Measurements from ENCODE around the gene ERAP2.

Gene ERAP2

DNA sequence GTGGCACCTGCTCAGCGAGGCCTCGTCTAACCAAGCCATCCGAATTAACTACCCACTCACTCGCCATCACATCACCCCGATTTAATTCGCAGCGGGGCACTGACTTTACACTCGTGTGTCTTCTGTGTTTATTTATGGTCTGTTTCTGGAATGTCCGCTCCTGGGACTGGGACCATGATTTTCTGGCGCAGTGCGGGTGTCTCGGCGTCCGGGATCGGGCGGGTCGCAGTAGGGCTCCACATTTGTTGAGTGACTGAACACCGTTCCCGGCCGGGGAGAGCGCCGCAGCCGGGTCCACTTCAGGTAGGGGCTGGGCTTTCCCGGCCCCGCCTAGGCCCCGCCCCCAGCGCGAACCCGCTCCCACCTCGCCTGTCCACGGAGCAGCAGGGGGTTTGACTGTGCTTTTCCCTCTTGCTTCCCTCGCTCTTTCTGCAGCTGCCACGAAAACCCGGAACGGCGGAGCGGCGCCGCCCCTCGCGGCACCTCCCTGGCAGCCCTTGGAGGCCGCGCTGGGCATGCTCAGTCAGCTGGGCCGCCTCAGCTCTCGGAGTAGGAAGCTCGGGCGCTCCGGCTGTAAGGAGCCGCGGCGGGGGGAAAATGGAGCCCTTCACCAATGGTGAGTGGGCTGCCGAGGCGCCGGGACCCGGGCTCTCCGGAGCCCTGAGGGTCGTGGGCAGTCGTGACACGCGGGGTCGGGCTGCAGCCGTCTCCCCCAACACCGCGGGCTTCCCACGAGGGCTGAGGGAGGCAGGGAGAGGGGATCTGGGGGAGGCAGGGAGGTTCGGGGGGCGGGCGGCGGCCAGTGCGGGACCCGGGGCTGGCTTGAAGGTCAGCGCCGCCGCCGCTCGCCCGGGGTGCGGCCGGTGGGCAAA lies 59.5 kb downstream of the ERAP2 start, which contains the start of gene LNPEP:
Gene LNPEP, plus strand, starts transcription at position 522 of the 872 bp plus-strand sequence. Its CDS starts 76 bp downstream, at position 598.
- peak; percentile 91 for DNase-seq

DNA sequence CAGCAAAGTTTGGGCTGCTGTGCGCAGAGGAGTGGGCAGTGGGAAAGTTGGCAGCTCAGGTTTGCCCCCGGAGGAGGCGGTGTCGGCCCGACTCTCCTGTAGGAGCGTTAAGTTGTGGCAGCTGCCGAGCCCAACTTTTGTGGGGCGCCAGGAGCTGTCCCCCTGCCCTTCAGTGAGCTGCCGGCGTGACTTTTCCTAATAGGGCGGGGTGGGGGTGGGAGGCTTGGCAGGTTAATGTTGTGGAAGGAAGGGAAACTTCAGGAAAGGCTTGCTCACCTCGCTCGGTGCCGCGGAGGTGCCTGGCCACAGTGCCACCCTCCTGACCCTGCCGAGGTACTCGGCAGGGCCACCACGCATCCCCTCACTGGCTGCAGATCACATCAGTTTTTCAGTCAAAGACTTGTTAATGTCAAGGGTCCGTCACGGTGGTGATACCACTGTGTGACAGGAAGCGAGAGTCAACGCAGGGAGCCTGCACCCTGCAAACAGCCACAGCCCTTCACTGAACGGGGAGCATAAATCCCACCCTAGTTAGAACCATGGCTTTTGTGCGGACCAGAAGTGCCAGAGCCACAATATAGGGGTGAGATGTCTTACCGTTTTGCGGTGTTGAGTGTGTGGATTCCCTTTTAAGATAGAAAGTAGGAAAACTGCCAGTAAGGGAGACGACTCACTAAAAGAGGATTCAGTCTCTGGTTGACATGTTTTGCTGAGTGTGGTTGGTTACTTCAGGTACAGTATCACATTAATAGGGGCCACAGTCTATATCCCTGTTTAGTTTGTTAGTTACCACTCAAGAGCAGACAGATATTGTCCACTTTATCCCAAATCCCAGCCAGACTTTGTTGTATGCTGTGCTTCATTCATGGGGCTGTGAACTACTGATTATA lies 60.4 kb downstream of the ERAP2 start:
- peak; percentile 29 for DNase-seq

DNA sequence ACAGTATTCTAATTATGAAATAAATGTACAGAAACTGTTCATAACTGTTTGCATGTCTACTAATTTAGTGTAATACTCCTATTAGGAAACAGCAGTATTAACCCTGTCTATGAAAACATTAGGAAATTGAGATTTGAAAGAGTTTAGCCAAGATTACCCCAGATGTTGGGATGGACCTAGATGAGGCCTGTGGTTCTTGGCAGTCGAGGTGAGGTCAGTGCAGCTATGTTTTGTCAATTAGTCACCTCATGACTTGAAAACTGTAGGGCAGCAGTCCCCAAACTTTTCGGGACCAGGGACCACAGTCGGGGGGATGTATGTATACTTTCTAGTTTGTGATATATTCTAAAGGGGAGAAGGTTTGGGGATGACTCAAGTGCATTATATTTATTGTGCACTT lies 64.3 kb downstream of the ERAP2 start:
- no peak for DNase-seq

DNA sequence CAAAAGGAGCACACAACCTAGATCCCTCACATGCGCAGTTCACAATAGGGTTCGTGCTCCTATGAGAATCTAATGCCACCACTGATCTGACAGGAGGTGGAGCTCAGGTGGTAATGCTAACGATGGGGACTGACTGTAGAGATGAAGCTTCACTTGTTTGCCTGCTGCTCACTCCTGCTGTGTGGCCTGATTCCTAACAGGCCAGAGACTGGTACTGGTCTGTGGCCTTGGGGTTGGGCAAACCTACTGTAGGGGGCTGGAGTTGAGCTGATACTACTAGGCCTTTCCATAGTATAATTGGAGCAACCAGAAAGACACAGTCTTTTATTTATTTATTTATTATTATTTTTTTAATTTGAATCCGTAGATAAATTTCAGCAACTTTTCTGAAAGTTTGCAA lies 64.8 kb downstream of the ERAP2 start:
- DNase-seq, result no peak

DNA sequence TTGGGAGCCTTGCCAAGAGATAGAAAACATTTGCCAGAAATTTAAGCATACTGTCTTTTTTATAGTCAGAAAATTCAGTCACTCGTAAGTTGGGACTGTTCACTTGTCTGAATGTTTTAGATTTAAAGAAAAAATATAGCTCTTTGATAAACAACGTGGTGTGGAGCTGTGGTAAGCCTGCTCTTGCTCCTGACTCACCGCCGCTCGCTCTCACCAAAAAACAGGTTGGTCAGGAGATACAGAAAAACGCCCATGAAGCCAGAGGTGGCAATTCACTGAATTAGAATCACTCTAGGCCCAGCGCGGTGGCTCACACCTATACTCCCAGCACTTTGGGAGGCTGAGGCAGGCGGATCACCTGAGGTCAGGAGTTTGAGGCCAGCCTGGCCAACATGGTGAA lies 65.8 kb downstream of the ERAP2 start:
- no peak for DNase-seq

DNA sequence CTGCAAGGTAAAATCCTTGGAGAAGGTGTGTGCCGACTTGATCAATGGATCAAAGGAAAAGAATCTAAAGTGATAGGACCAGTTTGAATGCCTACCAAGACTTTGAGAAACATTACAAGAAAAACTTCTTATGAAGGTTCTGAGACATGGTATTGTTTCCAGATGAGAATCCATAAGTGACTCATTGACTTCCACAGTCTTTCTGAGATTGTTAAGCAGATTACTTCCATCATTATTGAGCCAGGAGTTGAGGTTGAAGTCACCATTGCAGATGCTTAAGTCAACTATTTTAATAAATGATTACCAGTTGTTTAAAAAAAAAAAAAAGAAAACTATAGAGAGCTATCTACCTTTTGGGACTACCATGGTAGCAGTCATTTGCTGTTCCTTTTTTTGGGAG lies 66.6 kb downstream of the ERAP2 start:
- no peak for DNase-seq

DNA sequence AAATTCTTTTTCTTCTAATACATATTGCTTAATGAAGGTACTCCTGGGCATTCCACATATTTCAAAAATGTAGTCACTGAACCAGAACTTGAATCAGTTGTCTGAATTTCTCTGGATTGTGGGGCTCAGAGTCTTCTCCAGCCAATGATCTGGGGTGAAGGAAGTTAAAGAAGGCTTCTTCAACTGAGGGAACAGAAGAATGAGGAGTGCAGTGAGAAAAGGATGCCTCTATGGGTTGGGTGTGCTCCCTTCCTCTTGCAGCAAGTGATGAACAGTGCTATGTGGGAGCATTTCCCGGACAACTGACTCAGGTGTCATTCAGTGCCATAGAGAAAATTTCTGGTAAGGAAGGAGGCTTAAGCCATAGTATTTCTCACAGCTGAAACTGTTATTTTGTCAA lies 67.5 kb downstream of the ERAP2 start:
- no peak for DNase-seq

DNA sequence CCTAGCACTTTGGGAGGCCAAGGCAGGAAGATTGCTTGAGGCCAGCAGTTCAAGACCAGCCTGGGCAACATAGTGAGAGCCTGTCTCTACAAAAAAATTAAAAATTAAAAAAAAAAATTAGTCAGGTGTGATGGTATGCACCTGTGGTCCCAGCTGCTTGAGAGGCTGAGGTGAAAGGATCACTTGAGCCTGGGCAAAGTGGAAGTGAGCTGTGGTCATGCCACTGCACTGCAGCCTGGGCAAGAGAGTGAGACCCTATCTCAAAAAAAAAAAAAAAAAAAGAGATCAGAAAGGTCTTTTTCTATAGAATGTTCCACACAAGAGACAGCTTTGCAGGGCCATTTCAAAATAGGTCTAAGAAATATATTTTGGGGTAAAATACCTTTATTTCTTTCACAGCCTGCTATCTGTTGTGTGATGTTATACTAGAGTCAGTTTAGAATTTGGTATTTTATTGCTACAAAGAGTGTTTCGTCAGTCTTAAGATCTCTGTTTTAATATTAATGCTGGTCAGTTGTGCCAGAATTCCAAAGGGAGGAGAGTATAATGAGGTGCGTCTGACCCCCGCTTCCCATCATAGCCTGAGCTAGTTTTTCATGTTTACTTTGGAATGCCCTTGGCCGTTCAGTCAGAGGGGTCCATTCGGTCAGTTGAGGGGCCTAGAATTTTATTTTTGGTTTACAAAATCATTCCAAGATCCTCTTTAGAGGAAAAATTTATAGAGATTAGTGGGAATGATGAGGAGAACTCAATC lies 69.0 kb downstream of the ERAP2 start:
- DNase-seq, result no peak

DNA sequence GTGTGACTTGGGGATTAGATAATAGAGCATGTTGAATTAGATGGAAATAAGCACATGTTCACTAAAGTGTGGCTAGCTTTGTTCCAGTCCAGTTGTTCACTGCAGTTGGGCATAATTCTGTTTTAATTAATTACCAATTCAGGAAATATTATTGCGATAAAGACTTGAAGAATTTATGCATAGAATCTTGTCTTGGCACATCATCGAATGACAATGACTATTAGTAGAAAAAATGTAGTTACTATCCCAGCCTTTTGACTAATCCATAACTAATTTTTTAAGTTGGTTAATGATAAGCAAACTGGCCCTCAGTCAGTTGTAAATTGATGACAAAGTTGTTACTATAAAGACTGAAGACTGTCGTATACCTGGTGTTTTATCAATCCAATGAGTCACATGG lies 70.1 kb downstream of the ERAP2 start:
- DNase-seq, result no peak

DNA sequence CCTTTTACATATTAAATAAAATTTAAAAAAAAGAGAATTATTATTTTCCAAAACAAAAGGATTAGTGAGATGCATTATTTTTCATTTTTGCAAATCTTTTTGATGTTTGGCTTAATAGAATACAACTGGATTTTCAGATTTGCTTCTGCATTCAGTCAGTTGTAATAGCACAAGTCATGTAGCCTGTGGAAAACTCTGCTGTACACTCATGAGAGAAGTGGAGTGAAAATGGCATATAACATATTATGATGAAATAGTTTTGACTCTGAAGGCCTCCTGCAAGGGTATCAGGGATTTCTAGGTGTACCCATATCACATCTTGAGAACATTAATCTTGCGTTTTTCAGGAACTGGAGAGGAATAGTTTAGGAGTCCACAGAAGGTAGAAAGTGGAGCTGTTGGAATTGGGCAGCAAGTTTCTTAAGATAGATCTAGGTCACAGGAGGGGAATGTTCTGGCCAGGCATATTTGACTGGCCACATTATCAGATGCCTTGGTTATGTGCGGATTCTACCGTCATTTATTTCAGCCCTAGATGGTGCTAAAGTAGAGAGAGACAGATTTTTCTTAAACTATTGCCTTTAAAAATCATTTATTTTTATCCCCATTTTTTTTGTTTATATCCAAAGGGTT lies 75.9 kb downstream of the ERAP2 start:
- no peak for DNase-seq

DNA sequence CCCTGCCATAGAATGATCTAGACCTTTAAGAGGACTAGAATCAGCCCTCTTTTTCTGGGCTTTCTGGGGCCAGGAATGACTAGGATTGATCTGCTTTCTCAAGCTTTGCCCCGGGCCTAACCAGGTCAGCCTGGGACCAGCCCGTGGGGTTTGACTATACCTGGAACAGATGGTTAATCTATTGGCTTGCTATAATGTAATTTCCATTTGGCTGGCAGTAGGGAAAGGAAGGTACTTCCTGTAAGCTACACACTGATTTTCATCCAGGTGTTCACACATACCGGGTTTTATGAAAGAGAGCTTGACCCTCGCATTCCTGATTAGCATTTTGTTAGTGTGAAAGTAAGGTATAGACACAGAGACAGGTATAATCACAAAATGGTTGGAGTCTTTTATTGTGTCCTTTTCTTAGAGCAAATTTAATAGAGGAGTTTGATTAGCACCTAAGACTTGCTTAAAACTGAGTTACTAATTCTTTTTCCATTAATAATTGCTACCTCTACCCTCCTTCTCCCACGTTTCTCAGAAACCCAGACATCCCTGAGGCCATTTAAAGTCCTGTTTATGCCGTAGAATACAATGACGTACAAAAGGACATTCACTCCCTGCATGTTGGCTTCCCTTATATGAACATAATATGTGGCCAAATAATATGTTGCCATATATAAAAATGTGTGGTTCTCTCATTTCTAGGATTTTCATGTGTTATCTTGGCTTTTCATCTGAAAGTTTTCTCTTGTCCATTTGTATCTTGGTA lies 76.9 kb downstream of the ERAP2 start:
- DNase-seq, result no peak

DNA sequence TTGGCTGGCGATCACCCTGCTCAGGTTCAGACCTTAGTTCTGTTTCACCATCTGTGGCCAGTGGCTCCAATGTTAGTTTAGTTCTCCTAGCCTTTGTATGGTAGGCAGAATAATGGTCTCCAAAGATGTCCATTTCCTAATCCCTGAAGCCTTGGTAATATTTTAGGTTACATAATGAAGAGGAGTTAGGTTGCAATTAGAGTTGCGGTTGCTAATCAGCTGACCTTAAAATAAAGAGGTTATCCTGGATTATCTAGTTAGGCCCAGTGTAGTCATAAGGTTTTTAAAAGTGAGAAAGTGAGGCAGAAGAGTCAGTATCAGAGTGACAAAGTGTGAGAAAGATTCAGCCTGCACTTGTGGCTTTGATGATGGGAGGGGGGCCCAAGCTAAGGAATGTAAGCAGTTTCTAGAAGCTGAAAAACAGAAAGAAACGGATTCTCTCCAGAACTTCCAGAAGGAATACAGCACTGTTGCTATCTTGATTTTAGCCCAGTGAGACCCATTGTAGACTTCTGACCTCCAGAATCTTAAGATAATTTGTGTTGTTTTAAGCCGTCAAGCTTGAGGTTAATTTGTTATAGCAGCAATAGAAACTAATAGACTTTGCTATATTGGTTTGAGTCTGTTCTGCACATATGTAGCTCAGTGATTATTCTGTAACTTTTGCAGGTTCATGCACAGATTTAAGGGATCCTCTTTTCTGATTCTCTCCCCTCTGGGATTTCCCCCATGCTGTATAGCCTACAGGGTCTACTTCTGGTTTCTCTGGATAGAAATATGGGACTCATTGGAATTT lies 81.2 kb downstream of the ERAP2 start:
- no peak for DNase-seq

DNA sequence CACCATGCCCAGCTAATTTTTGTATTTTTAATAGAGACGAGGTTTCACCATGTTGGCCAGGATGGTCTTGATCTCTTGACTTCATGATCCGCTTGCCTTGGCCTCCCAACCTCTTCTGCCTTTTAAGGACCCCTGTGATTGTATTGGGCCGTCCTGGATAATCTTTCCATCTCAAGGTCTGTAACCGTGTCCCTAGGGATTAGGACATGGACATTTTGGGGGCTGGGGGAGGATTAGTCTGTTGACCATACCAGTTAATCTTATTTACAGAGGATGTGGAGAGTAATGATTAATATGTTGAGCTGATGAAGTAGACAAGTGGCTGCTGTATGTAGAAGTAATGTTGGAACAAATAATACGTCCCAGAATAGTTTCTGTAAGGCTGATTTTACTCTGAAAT lies 82.7 kb downstream of the ERAP2 start:
- DNase-seq, result no peak

DNA sequence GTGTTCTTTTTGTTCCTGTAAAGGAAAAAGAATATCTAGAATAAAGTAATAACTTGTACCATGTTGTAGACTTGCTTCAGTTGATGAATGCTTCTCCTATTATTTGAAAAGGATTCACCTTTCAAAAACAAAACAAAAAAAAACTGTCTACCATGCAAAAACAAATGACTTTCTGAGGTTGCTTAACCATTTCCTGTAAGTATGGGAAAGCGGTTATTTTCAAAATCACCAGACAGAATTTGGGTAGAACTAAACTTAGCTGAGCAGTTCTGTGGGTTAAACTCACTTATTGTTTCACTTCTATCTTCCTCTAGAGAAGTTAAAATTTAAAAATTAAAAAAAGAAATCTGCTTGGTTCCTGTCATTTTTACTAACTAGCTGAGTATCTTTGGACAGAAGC lies 84.8 kb downstream of the ERAP2 start:
- DNase-seq, result no peak

DNA sequence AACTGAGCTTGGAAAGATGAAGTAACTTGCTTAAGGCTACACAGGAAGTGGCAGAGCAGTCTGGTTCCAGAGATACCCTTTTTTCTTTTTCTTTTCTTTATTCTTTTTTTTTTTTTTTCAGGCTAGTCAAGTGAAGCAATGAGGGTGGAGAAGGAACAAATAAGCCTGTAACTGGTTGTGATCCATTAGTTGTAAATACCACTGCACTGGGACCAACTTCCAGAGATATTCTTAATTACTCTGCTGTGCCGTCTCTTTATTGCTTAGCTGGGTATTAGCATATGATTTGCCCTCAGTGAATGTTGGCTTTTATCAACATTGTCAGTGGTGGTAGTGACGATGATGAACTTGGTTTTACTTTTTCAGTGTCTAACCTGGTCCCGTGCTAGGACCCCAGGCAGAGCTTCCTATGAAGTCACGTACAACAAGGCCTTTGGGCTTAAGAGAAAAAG lies 86.3 kb downstream of the ERAP2 start:
- DNase-seq, result no peak

DNA sequence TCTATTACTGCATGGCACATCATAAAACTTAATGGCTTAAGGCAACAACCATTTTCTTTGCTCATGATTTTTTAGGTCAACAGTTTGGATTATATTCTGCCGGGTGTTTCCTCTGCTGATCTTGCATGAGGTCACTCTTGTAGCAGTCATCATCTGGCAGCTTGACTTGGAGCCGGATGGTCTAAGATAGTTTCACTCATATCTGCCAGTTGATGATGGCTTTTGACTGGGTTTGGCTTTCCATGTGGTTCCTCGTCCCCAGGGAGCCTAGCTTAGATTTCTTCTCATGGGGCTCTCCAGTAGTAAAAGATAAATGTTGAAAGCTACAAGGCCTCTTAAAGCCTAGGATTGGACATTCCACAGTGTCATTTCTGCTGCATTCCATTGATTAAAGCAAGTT lies 87.0 kb downstream of the ERAP2 start:
- no peak for DNase-seq

DNA sequence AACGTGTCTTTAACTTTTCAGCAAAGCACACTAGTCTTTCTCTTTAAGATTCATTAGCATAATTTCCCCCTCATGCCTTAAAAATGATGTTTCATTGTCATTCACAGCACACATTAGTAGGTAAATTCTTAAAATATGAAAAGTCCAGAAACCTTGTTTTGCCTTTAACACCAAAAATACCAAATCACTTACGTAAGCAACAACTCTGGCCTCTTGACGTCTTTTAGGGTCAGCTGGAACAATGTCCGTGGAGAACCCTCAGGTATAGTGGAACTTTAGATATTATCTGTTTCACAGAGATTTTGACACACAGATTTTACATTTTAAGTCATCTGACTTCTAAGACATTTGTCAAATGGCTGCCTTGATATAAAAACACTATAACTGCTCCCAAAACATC lies 90.5 kb downstream of the ERAP2 start:
- no peak for DNase-seq

DNA sequence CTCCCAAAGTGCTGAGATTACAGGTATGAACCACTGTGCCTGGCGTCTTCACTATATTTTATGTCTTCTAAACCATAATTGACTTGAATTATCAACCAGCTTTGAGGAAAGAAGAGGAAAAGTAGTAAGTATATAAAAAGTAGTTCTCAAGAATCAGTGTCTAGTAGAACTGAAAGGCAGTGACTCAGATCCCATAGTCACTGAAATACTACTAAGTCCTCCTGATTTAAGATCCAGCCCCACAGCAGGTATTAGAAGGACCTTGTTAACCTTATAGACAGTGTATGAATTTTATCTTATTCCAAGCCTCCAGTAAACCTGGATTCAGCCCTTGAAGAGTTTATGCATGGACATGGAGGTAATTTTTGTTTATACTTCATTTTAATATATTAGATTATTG lies 91.1 kb downstream of the ERAP2 start:
- no peak for DNase-seq

DNA sequence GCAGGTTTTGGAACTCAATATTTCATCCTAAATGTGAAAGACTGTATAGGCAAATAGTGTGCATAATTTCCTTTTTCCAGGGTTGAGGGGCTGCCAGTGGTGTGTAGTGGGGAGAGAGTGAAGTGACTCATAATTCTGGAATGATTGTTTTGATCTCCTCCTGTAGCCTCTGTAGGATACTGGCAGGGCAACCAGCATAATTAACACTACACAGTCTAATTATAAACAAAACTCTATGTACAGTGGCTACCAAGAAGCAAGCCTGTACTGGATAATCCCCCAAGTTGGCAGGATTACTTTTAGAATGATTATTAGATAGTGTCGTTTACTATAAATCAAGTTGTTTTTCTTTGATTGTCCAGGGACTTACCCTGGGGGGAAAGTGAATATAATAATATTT lies 91.8 kb downstream of the ERAP2 start:
- no peak for DNase-seq

DNA sequence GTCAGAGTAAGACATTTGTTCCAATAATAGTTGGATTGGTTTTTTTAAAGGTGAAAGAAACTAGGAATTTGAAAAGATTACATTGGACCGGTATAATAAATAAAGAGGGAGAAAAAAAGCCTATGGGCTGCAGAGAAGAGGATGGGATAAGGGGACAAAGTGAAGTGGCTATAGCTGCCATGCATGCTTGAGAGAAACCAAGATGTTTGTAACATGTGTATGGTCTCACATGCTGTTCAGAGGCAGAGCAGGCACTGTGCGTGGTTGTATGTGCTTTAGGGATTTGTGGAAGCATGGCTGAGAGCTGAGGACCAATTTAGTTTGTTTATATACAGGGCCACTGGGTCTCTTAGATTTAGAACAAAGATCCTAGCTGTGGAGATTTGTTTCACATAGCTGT lies 92.3 kb downstream of the ERAP2 start:
- DNase-seq, result no peak

Data from activated CD4-positive, alpha-beta T cell treated with anti-CD3 and anti-CD28 coated beads for 1 hour (primary cell).